WTC11 (cell line): ENCODE measurements around the gene BAIAP2L2. TPM values are rescaled to one million over a fixed set of nuclear protein-coding genes. Genes with fewer than 3 reads are reported as not detected.

Experiments used
- ATAC-seq: fragments of 200-7000 bp; cut with Tn5 transposase; 2 replicates; pipeline ENCODE4 v1.10.0; 2021; ENCODE audit warnings: mild to moderate bottlenecking, moderate library complexity
- CTCF ChIA-PET: fragments of 300-600 bp; sonication (Branson Sonifier 250); formaldehyde crosslinking; loops from one replicate; lab custom pipeline; 2021; ENCODE audit warnings: antibody characterized with exemption; lab: Charles Lee
- POLR2A ChIA-PET: fragments of 350-600 bp; sonication (Branson Sonifier 250); formaldehyde crosslinking; loops from one replicate; lab custom pipeline; 2021; ENCODE audit warnings: antibody characterized with exemption; lab: Charles Lee
- DNase-seq: peaks from one replicate; pipeline ENCODE4 v3.0.0; 2021; ENCODE audit warnings: low spot score
- H3K27ac Mint-ChIP-seq: 2 replicates; pipeline ENCODE4 v1.8.0; 2021; ENCODE audit warnings: mixed read lengths
- H3K27me3 Mint-ChIP-seq: 2 replicates; pipeline ENCODE4 v1.8.0; 2021; ENCODE audit warnings: low read depth, mild to moderate bottlenecking, moderate library complexity, mixed read lengths
- H3K36me3 Mint-ChIP-seq: 2 replicates; pipeline ENCODE4 v1.8.0; 2021; ENCODE audit warnings: mixed read lengths
- H3K4me1 Mint-ChIP-seq: 2 replicates; pipeline ENCODE4 v1.8.0; 2022; ENCODE audit warnings: mixed read lengths
- H3K4me3 Mint-ChIP-seq: 2 replicates; pipeline ENCODE4 v1.8.0; 2021; ENCODE audit warnings: mild to moderate bottlenecking, moderate library complexity, mixed read lengths
- H3K9me3 Mint-ChIP-seq: 2 replicates; pipeline ENCODE4 v1.8.0; 2021; ENCODE audit warnings: mixed read lengths
- ARID4B ChIP-seq: sonication (generic); formaldehyde crosslinking; IDR thresholded peaks from 2 replicates; pipeline ENCODE4 v1.8.0; 2023; ENCODE audit warnings: missing genetic modification reagents, mild to moderate bottlenecking, borderline replicate concordance
- CREB1 ChIP-seq: sonication (generic); formaldehyde crosslinking; IDR thresholded peaks from 2 replicates; pipeline ENCODE4 v1.8.0; 2023; ENCODE audit warnings: mild to moderate bottlenecking, missing genetic modification reagents
- ELF4 ChIP-seq: sonication (generic); formaldehyde crosslinking; IDR thresholded peaks from 2 replicates; pipeline ENCODE4 v1.8.1; 2022; ENCODE audit warnings: low read depth, mild to moderate bottlenecking, moderate library complexity, missing genetic modification reagents
- HMGA2 ChIP-seq: fragments of 250-450 bp; sonication (Bioruptor Pico); IDR thresholded peaks from 2 replicates; pipeline ENCODE4 v1.4.0; 2021; ENCODE audit warnings: mild to moderate bottlenecking, moderate library complexity
- MXD4 ChIP-seq: fragments of 250-450 bp; sonication (Bioruptor Pico); IDR thresholded peaks from 2 replicates; pipeline ENCODE4 v1.8.0; 2021; ENCODE audit warnings: mild to moderate bottlenecking, moderate library complexity, borderline replicate concordance
- MYBL2 ChIP-seq: sonication (generic); formaldehyde crosslinking; IDR thresholded peaks from 2 replicates; pipeline ENCODE4 v1.8.1; 2023; ENCODE audit warnings: mild to moderate bottlenecking, moderate library complexity, missing genetic modification reagents
- PRRX2 ChIP-seq: fragments of 250-450 bp; sonication (Bioruptor Pico); IDR thresholded peaks from 2 replicates; pipeline ENCODE4 v1.8.0; 2021; ENCODE audit warnings: mild to moderate bottlenecking
- SMAD3 ChIP-seq: sonication (generic); formaldehyde crosslinking; IDR thresholded peaks from 2 replicates; pipeline ENCODE4 v1.8.0; 2022; ENCODE audit warnings: missing genetic modification reagents, mild to moderate bottlenecking, borderline replicate concordance
- SMAD4 ChIP-seq: sonication (generic); formaldehyde crosslinking; IDR thresholded peaks from 2 replicates; pipeline ENCODE4 v1.8.0; 2022; ENCODE audit warnings: mild to moderate bottlenecking, missing genetic modification reagents
- SOX15 ChIP-seq: fragments of 250-450 bp; sonication (Bioruptor Pico); IDR thresholded peaks from 2 replicates; pipeline ENCODE4 v1.9.0; 2021; ENCODE audit warnings: mild to moderate bottlenecking
- TEAD4 ChIP-seq: sonication (generic); formaldehyde crosslinking; IDR thresholded peaks from 2 replicates; pipeline ENCODE4 v1.8.0; 2022; ENCODE audit warnings: mild to moderate bottlenecking, missing genetic modification reagents
- TP53 ChIP-seq: sonication (generic); formaldehyde crosslinking; IDR thresholded peaks from 2 replicates; pipeline ENCODE4 v1.8.1; 2023; ENCODE audit warnings: mild to moderate bottlenecking, missing genetic modification reagents
- USF1 ChIP-seq: sonication (generic); formaldehyde crosslinking; IDR thresholded peaks from 2 replicates; pipeline ENCODE4 v1.8.0; 2022; ENCODE audit warnings: mild to moderate bottlenecking, missing genetic modification reagents
- USF2 ChIP-seq: sonication (generic); formaldehyde crosslinking; IDR thresholded peaks from 2 replicates; pipeline ENCODE4 v1.8.1; 2023; ENCODE audit warnings: mild to moderate bottlenecking, missing genetic modification reagents, moderate library complexity
- ZBTB21 ChIP-seq: sonication (generic); formaldehyde crosslinking; IDR thresholded peaks from 2 replicates; pipeline ENCODE4 v1.8.1; 2023; ENCODE audit warnings: mild to moderate bottlenecking, missing genetic modification reagents, borderline replicate concordance
- ZNF263 ChIP-seq: sonication (generic); formaldehyde crosslinking; IDR thresholded peaks from 2 replicates; pipeline ENCODE4 v1.8.1; 2022; ENCODE audit warnings: low read depth, mild to moderate bottlenecking, moderate library complexity, missing genetic modification reagents
- ZNF416 ChIP-seq: fragments of 250-450 bp; sonication (Bioruptor Pico); IDR thresholded peaks from 2 replicates; pipeline ENCODE4 v1.9.0; 2021; ENCODE audit warnings: mild to moderate bottlenecking, inconsistent platforms
- ZNF423 ChIP-seq: fragments of 250-450 bp; sonication (Bioruptor Pico); IDR thresholded peaks from 2 replicates; pipeline ENCODE4 v2.1.2; 2022; ENCODE audit warnings: mild to moderate bottlenecking, moderate library complexity
- total RNA-seq: library from RNA; stranded (reverse); gene quantifications from 3 replicates; pipeline ENCODE4 v1.2.3, GENCODE V29; 2021

The BAIAP2L2 gene
- total RNA-seq, 1 experiment from 2014 or later: 3.0 TPM

- Mint-ChIP-seq H3K27ac (0 out of 2 replicates have a peak overlapping the region, but pooled peaks have one; percentile 41), H3K9me3 (no peaks in the 10 kb centered on the region), H3K27me3 (no peaks in the 10 kb centered on the region), H3K4me1 (peaks cover 7% of the 10 kb centered on the region), H3K36me3 (no peaks in the 10 kb centered on the region), H3K4me3 (no peak overlapping the region)
- POLR2A ChIA-PET: interaction anchor here (0.6 kb wide), 1 partner anchor 1391 kb away, joined by 4 read pairs; no protein-coding TSS in a partner anchor
- DNase-seq (no peak), ATAC-seq (no peak)
- CTCF ChIA-PET: interaction anchor here (0.6 to 4.7 kb wide), 14 partner anchors 10 to 91 kb away, joined by 3 to 46 read pairs (median 8); partner anchors contain the start of gene BAIAP2L2
- TF ChIP-seq SMAD3 (CRISPR knock-in tag) (no peak), ZBTB21 (CRISPR knock-in tag) (no peak), PRRX2 (CRISPR knock-in tag) (no peak), MXD4 (CRISPR knock-in tag) (no peak), USF1 (CRISPR knock-in tag) (no peak), MYBL2 (CRISPR knock-in tag) (no peak), SMAD4 (CRISPR knock-in tag) (no peak), USF2 (no peak), ELF4 (no peak)
Measured at GRCh38 chr22:38125038-38125610, 14.6 kb upstream of the BAIAP2L2 start.

GRCh38 chr22:38124236-38124974 is 13.9 kb upstream of the BAIAP2L2 start:
- H3K36me3 Mint-ChIP-seq: no peaks in the 10 kb centered on the region

GRCh38 chr22:38122616-38123015 is 12.1 kb upstream of the BAIAP2L2 start:
- TF ChIP-seq ARID4B: no peak
- TF ChIP-seq CREB1 (CRISPR knock-in tag): no peak
- no peak for TF ChIP-seq TP53 (CRISPR knock-in tag)
- TF ChIP-seq ZNF416 (CRISPR knock-in tag): no peak
- TF ChIP-seq SOX15 (CRISPR knock-in tag): no peak
- no peak for TF ChIP-seq ZNF263 (CRISPR knock-in tag)
- TF ChIP-seq TEAD4 (CRISPR knock-in tag): no peak
- ChIA-PET POLR2A (no interaction called here), CTCF (interaction anchor here (0.8 to 4.7 kb wide), 4 partner anchors 8 to 70 kb away, joined by 4 to 46 read pairs (median 21); no protein-coding TSS in a partner anchor)
- Mint-ChIP-seq H3K27ac (no peak overlapping the region), H3K36me3 (no peaks in the 10 kb centered on the region), H3K27me3 (no peaks in the 10 kb centered on the region), H3K9me3 (no peaks in the 10 kb centered on the region), H3K4me3 (no peak overlapping the region), H3K4me1 (peaks cover 7% of the 10 kb centered on the region)
- no peak for DNase-seq
- no peak; the same call in 1 of the 2 replicates for ATAC-seq

More at GRCh38 chr22:38124236-38124974, 13.9 kb upstream of the BAIAP2L2 start:
- TF ChIP-seq ZNF423 (CRISPR knock-in tag) (no peak), USF2 (peak; percentile 27; the same call in 1 of the 2 replicates), ZNF263 (CRISPR knock-in tag) (no peak), HMGA2 (CRISPR knock-in tag) (no peak)
- TF ChIP-seq, all 79 proteins: peak for 1
- peak overlapping the region; percentile 69 for H3K27ac Mint-ChIP-seq
- no peaks in the 10 kb centered on the region for H3K27me3 Mint-ChIP-seq
- no peak for DNase-seq
- H3K4me1 Mint-ChIP-seq: peaks cover 7% of the 10 kb centered on the region
- H3K4me3 Mint-ChIP-seq: no peak overlapping the region
- ChIA-PET CTCF (interaction anchor here (0.6 to 4.7 kb wide), 17 partner anchors 10 to 105 kb away, joined by 3 to 46 read pairs (median 6); partner anchors contain the start of gene BAIAP2L2), POLR2A (interaction anchor here (0.6 to 0.8 kb wide), 2 partner anchors 106 to 1392 kb away, joined by 3 to 4 read pairs; no protein-coding TSS in a partner anchor)
- H3K9me3 Mint-ChIP-seq: no peaks in the 10 kb centered on the region
- peak; percentile 81 for ATAC-seq
